Stomach (tissue), 19 donors: Measurements from ENCODE around the gene SLCO1A2. TPM values are rescaled to one million over a fixed set of nuclear protein-coding genes. Genes with fewer than 3 reads are reported as not detected.
"Not testable (repeated sequence)": the region's sequence is repeated elsewhere in the genome, so short reads cannot be mapped to it uniquely, and the experiment has no call there.

Experiments
- DNase-seq, 2 donors: peaks; one replicate each; pipeline versions ENCODE4 v3.0.0 to v3.0.0-alpha.2; 2013 to 2019
- H3K27ac ChIP-seq, 5 donors: fragments of 200-600 bp in 4 of 5; sonication (generic) in 4 of 5; one replicate each; pipeline ENCODE4 v1.5.1; 2013 to 2019; ENCODE audit warnings: mild to moderate bottlenecking in 1 of 5, moderate library complexity in 1 of 5
- H3K27me3 ChIP-seq, 3 donors: fragments of 200-600 bp; sonication (generic); one replicate each; pipeline ENCODE4 v1.5.1; 2017 to 2019; ENCODE audit warnings: mixed run types in 1 of 3
- H3K36me3 ChIP-seq, 4 donors: fragments of 200-600 bp; sonication (generic); 1 replicate in 3 of 4; 2 replicates in 1 of 4; pipeline ENCODE4 v1.5.1; 2016 to 2019
- H3K4me1 ChIP-seq, 4 donors: fragments of 200-600 bp; sonication (generic); one replicate each; pipeline ENCODE4 v1.5.1; 2016 to 2019
- H3K4me3 ChIP-seq, 4 donors: fragments of 200-600 bp; sonication (generic) in 3 of 4; one replicate each; pipeline ENCODE4 v1.5.1; 2016 to 2019; ENCODE audit warnings: mild to moderate bottlenecking in 1 of 4
- H3K9me3 ChIP-seq, 4 donors: fragments of 200-600 bp; sonication (generic); one replicate each; pipeline ENCODE4 v1.5.1; 2016 to 2019
- CTCF ChIP-seq, 7 experiments: fragments of 450-650 bp in 4 of 7; fragments of 200-600 bp in 3 of 7; sonication (generic) in 3 of 7; IDR thresholded peaks; one replicate each; pipeline ENCODE4 v1.5.1; 2016 to 2019; ENCODE audit warnings: antibody characterized with exemption in 7 of 7, control low read depth in 2 of 7, mild to moderate bottlenecking in 1 of 7
- EP300 ChIP-seq: sonication (generic); formaldehyde crosslinking; IDR thresholded peaks from one replicate; pipeline ENCODE4 v1.6.1; 2017; ENCODE audit warnings: antibody characterized with exemption
- POLR2A ChIP-seq, 4 donors: fragments of 450-650 bp; IDR thresholded peaks; one replicate each; pipeline ENCODE4 v1.6.1; 2016; ENCODE audit warnings: antibody characterized with exemption in 4 of 4, control low read depth in 2 of 4, mild to moderate bottlenecking in 1 of 4, moderate library complexity in 1 of 4
- POLR2AphosphoS5 ChIP-seq, 3 donors: sonication (generic); formaldehyde crosslinking; IDR thresholded peaks; one replicate each; pipeline ENCODE4 v1.6.1; 2016; ENCODE audit warnings: antibody characterized with exemption in 3 of 3
- WGBS, 5 donors: extraction: QIAGEN DNeasy Blood & Tissue Kit in 3 of 5; methylation state at CpG; one replicate each; pipeline versions ENCODE4 v1.1.5 to v1.1.7; 2013 to 2018; 5-methylcytosine and 5-hydroxymethylcytosine counted together
- intact Hi-C: fragments of 100-400 bp; cut with DNase I; formaldehyde crosslinking; loops from one replicate; pipeline ENCODE4 v1.15.1; 2023; ENCODE audit warnings: low total_unique reads
- long read RNA-seq, 10 donors: transcript quantifications; one replicate each; lab custom pipeline, GENCODE V29; 2026
- polyA plus RNA-seq, 3 donors: library from polyadenylated mRNA; stranded (reverse); fragments of 200-250 nt; gene quantifications; one replicate each; pipeline ENCODE4 v1.2.3, GENCODE V29; 2013
- total RNA-seq, 5 donors: library from RNA; depleted of rRNA; stranded (reverse); fragments of >200 nt; gene quantifications; one replicate each; pipeline versions ENCODE4 v1.1.0 to v1.2.3, GENCODE V29; 2014 to 2016
- donor health status: healthy with polysubstance abuse.
- donor health status: Bipolar disorder and iron deficiency.
- donor health status: healthy.

SLCO1A2 gene
- total RNA-seq (not detected), polyA plus RNA-seq (not detected)
- long read RNA-seq, donor 1, result 0 reads
- long read RNA-seq, donor 2, result 0 reads
- long read RNA-seq, donor 3, result 0 reads
- long read RNA-seq, donor 4, result 0 reads
- long read RNA-seq, donor 5, result 0 reads
- long read RNA-seq, donor 6, result 0 reads
- long read RNA-seq, donor 7, result 0 reads
- long read RNA-seq, donor 8, result 0 reads
- long read RNA-seq, donor 9, result 0 reads
- long read RNA-seq, donor 10, result 0 reads

- H3K4me3 ChIP-seq, result no peak within 1 kb of the TSS
- no peak for DNase-seq
- H3K4me1 ChIP-seq, result no peaks in the 10 kb centered on the region
- intact Hi-C loops, result no loop called here
- TF ChIP-seq POLR2AphosphoS5 (IDR thresholded peaks at IDR 0.05), result no peak
- no peak for TF ChIP-seq CTCF (IDR thresholded peaks at IDR 0.05)
- TF ChIP-seq POLR2A (IDR thresholded peaks at IDR 0.05), result no peak
- no peak for TF ChIP-seq EP300
- H3K27me3 ChIP-seq, result no peaks in the 10 kb centered on the region
- 68 to 70% (median 70%) methylated on average over 3 of the region's 3 CpGs for WGBS, 5 donors
- no peaks in the 10 kb centered on the region for H3K36me3 ChIP-seq
- peaks cover 0 to 13% (median 3%) of the 10 kb centered on the region in 4 donors for H3K9me3 ChIP-seq
- no peak within 1 kb of the TSS for H3K27ac ChIP-seq
Observed at GRCh38 chr12:21334771-21335325, at the start of gene SLCO1A2. Gene SLCO1A2, minus strand, starts transcription at chr12:21334917. Its CDS starts 270 bp downstream, at chr12:21334647.

- no peaks in the 10 kb centered on the region for H3K36me3 ChIP-seq
- WGBS, 5 donors, result 18 to 75% (median 35%) methylated on average over 2 of the region's 2 CpGs
- H3K27me3 ChIP-seq, result no peaks in the 10 kb centered on the region
- H3K27ac ChIP-seq, result no peak overlapping the region
- no peak overlapping the region for H3K4me3 ChIP-seq
- no peaks in the 10 kb centered on the region for H3K4me1 ChIP-seq
- no peaks in the 10 kb centered on the region for H3K9me3 ChIP-seq
- intact Hi-C loops, result no loop called here
- TF ChIP-seq CTCF (IDR thresholded peaks at IDR 0.05) (no peak), EP300 (no peak), POLR2AphosphoS5 (IDR thresholded peaks at IDR 0.05) (no peak), POLR2A (IDR thresholded peaks at IDR 0.05) (no peak)
- DNase-seq, result peak in 1 of 2 donors; percentile 3
Observed at GRCh38 chr12:21384261-21384660, 49.5 kb upstream of the SLCO1A2 start.

GRCh38 chr12:21381320-21381719, 46.6 kb upstream of the SLCO1A2 start:
- intact Hi-C loops, H3K27ac ChIP-seq, H3K36me3 ChIP-seq, H3K4me3 ChIP-seq, DNase-seq, H3K9me3 ChIP-seq, H3K27me3 ChIP-seq, H3K4me1 ChIP-seq: not testable (repeated sequence)
- WGBS, 5 donors, result 85 to 94% (median 90%) methylated on average over 5 of the region's 5 CpGs

GRCh38 chr12:21379218-21379617, 44.5 kb upstream of the SLCO1A2 start:
- Histone ChIP-seq H3K4me3 (no peak overlapping the region), H3K4me1 (no peaks in the 10 kb centered on the region), H3K27me3 (no peaks in the 10 kb centered on the region), H3K36me3 (no peaks in the 10 kb centered on the region), H3K9me3 (no peaks in the 10 kb centered on the region), H3K27ac (no peak overlapping the region)
- WGBS, 5 donors, result 78 to 87% (median 82%) methylated on average over 3 of the region's 3 CpGs
- intact Hi-C loops, result no loop called here
- TF ChIP-seq EP300 (no peak), CTCF (IDR thresholded peaks at IDR 0.05) (no peak), POLR2A (IDR thresholded peaks at IDR 0.05) (no peak), POLR2AphosphoS5 (IDR thresholded peaks at IDR 0.05) (no peak)
- no peak for DNase-seq

GRCh38 chr12:21372602-21373001, 37.9 kb upstream of the SLCO1A2 start, which contains the start of gene IAPP:
Gene IAPP, plus strand, starts transcription at chr12:21372902. Its CDS starts 450 bp downstream, at chr12:21373352.
- Histone ChIP-seq H3K4me3 (no peak within 1 kb of the TSS), H3K9me3 (no peaks in the 10 kb centered on the region), H3K27ac (no peak within 1 kb of the TSS), H3K27me3 (no peaks in the 10 kb centered on the region), H3K36me3 (no peaks in the 10 kb centered on the region), H3K4me1 (no peaks in the 10 kb centered on the region)
- 68 to 76% (median 70%) methylated on average over 2 of the region's 2 CpGs for WGBS, 5 donors
- no peak for DNase-seq
- TF ChIP-seq CTCF (IDR thresholded peaks at IDR 0.05) (no peak), POLR2A (IDR thresholded peaks at IDR 0.05) (no peak), POLR2AphosphoS5 (IDR thresholded peaks at IDR 0.05) (no peak), EP300 (no peak)
- intact Hi-C loops, result no loop called here
